GM12875 (cell line): ENCODE data around the gene TMEM138.

Source experiments
- H3K4me3 ChIP-seq: one replicate; pipeline ENCODE4 v1.5.1; 2011; ENCODE audit warnings: low read depth, low read length, control low read depth
- TF ChIP-seq, protein P1 (sequence below): IDR thresholded peaks from 2 replicates; pipeline ENCODE4 v1.5.1; 2011; ENCODE audit warnings: low read depth, mild to moderate bottlenecking, control low read depth, inconsistent platforms, low read length, moderate library complexity, borderline replicate concordance; ENCODE audit not compliant: insufficient read depth

TMEM138 gene

DNA sequence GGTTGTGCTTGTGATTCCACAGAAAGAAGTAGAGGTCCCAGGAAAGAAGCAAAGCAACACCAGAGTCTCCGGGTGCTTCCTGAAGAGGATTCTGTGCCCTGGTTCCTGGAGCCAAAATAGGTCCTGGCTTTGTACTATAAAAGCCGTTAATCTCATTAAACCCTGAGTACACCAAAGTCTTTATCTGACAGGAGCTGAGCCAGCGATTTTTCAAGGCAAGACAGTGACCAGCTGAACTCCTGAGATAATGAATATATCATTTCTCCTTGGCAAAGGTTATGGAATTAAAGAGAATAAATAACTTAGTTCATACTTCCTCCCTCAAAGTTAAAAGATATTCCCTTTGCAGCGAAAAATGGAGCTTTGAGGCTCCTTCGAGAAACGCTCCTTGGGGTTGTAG lies 5.2 kb downstream of the TMEM138 start:
- TF ChIP-seq, protein P1, sequence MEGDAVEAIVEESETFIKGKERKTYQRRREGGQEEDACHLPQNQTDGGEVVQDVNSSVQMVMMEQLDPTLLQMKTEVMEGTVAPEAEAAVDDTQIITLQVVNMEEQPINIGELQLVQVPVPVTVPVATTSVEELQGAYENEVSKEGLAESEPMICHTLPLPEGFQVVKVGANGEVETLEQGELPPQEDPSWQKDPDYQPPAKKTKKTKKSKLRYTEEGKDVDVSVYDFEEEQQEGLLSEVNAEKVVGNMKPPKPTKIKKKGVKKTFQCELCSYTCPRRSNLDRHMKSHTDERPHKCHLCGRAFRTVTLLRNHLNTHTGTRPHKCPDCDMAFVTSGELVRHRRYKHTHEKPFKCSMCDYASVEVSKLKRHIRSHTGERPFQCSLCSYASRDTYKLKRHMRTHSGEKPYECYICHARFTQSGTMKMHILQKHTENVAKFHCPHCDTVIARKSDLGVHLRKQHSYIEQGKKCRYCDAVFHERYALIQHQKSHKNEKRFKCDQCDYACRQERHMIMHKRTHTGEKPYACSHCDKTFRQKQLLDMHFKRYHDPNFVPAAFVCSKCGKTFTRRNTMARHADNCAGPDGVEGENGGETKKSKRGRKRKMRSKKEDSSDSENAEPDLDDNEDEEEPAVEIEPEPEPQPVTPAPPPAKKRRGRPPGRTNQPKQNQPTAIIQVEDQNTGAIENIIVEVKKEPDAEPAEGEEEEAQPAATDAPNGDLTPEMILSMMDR, result no peak
- no peak overlapping the region for H3K4me3 ChIP-seq

DNA sequence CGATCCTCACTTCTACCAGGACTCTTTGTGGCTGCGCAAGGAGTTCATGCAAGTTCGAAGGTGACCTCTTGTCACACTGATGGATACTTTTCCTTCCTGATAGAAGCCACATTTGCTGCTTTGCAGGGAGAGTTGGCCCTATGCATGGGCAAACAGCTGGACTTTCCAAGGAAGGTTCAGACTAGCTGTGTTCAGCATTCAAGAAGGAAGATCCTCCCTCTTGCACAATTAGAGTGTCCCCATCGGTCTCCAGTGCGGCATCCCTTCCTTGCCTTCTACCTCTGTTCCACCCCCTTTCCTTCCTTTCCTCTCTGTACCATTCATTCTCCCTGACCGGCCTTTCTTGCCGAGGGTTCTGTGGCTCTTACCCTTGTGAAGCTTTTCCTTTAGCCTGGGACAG lies 6.5 kb downstream of the TMEM138 start:
- TF ChIP-seq, protein P1, result no peak
- H3K4me3 ChIP-seq, result no peak overlapping the region

DNA sequence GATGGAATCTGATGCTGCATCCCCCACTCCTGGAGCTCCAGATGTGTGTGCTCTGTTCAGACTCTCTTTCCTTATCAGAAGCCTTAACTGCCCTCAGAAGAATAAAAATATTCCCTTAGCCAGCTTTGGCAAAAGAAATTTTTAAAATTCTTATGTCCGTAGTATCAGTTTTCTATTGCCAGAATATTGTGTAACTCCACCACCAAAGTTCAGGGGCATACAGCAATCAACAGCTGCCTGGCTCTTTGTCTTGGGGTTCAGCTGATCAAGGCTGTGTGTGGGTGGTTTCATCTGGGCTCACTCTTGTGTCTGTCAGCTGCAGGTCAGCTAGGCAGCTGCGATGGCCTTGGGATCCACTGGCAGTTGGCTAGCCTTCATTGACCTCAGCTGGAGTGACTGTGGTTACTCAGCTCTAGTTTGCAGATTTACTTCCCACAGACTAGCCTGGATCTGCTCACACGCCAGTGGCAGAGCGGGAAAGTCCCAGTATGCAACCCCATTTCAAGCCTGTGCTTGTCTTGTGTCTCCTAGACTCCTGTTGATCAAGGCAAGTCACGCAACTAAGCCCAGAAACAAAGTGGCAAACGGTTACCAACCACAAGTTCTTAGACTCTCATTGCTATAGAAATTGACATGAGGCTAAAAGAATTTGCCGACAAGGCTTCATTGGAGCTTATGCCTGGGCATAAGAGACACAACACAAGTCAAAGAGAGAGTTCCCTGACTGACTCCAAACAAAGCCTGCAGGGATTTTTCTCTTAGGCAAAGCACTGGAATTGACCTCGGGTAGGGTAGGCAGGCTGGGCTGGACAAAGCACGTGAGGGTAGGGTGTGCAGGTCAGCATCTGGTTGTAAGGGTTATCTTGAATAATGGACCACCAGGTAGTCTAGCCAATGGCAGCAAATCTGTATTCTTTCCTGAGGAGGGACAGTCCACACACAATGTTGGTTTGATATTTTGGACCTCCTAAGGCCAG lies 7.5 kb downstream of the TMEM138 start:
- no peak overlapping the region for H3K4me3 ChIP-seq
- TF ChIP-seq, protein P1, result no peak

DNA sequence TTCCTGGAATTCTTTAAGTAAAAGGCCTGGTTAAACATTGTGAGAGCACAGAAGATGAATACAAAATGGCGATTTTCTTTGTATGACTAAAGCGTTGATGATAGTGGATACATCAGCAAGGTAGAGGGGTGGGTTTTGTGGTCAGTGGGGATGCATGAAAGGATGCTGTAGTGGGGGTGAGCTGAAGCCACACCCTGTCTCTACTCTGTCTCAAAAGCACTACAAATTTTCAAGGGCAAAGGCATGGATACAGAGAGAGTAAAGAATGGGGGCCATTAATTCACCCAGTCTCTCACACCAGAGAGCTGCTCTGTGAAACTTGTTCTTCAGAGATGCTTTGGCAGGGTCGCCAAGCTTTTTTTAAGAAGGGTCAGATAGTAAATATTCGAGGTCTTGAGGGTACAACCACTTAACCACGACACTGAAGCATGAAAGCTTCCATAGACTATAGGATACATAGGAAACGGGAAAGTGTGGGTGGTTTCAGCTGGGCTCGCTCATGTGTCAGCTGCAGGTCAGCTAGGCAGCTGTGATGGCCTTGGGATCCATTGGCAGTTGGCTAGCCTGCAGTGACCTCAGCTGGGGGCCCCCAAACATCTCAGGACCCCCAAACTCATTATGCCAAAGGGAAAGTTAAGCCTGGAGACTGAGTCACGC lies 8.3 kb downstream of the TMEM138 start:
- TF ChIP-seq, protein P1, result no peak
- H3K4me3 ChIP-seq, result no peak overlapping the region

DNA sequence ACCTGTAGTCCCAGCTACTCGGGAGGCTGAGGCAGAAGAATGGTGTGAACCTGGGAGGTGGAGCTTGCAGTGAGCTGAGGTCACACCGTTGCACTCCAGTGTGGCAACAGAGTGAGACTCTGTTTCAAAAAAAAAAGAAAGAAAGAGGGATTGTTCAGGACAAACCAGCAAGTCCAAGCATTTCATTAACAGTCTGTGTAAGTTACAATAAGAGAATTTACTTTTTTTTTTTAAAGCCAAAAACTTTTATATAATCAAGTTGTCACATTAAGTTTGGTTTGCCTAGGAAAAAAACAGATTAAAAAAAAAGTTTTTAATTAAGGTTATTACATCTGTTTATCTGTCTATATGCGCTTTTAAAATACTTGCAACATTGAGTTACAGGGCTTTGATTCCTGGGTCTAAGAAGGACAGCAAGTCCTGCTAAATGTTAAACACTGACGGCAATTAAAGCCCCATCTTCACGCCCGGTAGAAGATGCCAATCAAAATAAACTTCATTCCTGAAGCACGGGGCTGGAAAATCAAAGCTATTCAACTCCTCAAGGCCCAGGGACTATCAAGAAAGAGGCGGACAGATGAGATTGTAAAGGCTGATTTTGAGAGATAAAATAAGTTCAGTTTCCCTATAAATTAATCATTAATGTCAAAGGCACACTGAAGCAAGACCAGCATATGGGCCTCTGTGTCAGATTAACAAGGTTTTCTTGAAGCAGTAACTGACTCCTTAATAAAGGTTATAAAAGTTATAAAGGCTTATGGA lies 10.7 kb downstream of the TMEM138 start:
- TF ChIP-seq, protein P1, result no peak
- no peak overlapping the region for H3K4me3 ChIP-seq

DNA sequence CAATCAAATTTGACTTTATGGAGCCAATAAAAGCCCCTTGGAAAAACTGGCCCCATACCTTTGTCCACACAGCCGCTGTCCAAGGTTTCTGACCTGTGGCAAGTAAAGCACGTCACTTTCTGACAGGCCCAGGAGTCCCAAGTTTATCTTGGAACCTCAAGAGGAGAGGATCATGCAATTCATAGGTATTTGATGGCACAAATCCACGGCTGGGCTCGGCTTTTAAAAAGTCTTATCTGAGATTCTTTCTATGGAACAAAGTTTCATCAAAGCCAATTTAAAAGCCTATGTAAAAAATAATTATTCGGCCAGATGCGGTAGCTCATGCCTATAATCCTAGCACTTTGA lies 13.6 kb downstream of the TMEM138 start:
- TF ChIP-seq, protein P1, result no peak
- no peak overlapping the region for H3K4me3 ChIP-seq
